Glomerular endothelial cell (primary cell): ENCODE results near the gene AMOT. TPM values are rescaled to one million over a fixed set of nuclear protein-coding genes. Genes with fewer than 3 reads are reported as not detected.

Source experiments
- DNase-seq: peaks from one replicate; pipeline ENCODE4 v3.0.0-alpha.2; 2011; ENCODE audit warnings: low read depth, low spot score; ENCODE audit errors: extremely low read depth
- total RNA-seq: library from RNA; depleted of rRNA; stranded (reverse); fragments of >200 nt; gene quantifications from 2 replicates; pipeline ENCODE4 v1.2.3, GENCODE V29; 2015

AMOT gene
- total RNA-seq, 1 donor from 2014 or later: 3.3 TPM

DNA sequence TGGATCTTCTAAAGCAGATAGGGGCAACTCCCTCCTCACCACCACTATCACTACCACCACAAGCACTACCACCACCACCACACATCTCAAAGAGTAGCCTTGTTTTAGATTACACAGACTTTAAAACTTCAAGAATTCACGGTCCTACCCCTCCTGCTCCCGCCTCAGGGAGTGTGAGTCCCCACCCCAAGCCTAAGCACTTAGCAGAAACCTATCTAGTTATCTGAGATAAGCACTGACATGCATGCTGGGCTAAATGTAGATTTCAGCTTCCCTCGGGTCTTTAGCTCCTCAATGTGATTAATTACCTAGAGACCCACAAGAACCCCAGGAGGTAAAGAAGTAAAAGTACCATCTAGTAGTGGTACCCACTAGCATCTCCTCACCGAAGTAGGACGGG lies 775 bp downstream of the AMOT start:
- no peak for DNase-seq

DNA sequence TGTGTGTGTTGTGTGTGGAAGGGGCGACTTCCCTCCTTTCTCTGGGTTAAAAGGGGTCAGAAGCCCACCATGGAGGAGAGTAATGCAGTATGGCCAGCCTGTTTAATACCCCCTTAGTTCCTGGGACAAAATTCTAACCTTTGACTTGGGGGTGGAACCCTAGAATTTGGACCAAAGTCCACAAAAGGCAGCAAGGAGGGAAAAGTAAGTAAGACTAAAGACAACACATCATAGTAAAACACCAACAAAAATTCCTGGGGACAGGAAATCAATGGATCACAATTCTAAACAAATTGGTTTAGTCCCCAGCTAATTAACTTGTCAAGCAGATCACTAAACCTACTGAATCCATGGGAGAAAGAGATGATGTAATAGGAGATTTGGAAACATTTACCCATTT lies 3.1 kb downstream of the AMOT start:
- DNase-seq: no peak

DNA sequence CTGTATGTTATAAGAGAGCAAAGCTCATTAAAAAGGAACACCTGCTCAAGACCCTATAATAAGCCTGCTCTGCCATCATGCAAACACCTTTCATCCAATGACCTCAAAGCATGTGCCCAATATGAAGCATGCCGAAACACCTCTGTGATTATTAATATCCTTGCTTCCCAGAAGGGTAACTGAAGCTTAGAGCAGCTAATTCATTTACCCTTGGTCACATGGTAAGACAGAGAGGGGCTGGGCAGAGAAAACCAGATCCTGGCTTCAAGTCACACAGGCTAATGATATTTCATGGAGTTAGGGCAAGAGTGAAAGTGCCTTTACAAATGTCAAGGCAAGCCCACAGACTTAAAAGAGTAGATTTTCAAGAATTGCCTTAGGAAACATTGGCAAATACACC lies 5.6 kb downstream of the AMOT start:
- no peak for DNase-seq

DNA sequence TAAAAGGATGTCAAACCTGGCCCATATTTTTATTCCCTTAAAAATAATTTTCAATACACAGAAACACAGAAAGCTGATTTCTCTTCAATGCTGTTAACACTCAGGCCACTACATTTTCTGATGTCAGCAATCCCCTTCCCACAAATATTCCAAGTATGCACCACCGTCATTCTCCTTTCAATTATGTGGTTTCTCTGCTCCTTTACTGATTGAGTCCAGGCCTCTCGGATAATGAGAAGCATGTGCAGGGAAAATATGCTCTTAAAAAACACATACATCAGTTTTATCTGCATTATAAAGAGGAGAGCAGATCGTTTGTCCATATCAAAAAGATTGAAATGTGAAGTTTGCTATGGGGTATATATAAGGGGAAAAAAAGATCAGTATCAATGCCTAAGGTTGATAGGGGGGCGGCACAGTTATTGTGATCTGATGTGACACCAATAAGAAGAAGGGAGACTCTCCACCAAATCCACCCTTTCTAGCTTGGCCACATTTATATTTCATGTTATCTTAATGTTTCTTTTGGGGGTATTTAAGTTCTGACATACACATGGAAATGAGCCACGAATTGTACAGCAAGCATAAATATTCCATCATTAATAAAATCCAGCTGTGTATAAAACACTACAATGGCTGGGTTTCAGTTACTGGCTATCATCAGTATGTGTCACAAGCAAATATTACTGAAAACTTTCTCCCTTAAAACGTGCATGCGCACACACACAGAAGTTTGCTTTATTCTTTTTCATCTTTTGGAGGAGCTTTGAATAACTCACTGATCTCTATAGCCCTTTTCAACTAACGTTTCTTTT lies 6.4 kb downstream of the AMOT start:
- no peak for DNase-seq

DNA sequence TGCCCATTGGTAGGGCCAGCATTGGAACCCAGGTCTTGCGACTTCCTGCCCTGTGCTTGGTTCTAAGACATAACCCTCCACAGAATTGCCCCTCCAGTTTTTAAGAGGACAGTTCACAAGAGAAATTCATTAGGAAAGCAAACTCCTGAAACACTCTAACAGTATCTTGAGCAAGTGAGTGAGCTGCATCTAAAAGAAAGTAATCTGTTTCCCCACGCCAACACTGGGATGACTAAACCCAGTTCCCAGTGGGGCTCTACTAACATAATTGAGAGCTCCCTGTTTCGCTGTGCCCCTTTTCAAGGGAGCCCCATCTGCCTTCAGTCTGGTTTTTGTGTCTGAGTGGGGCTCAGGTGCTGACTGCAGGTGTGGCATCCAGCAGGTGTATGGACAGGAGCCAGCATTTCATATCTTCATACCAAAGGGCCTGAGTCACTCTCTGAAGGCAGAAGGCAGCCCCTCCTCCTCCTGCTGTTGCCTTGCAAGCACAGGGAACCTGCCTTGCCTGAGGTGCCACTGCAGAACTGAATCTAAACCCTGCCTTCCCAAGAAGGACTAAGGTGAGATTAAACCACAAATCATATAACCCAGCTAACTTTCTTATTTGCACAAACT lies 8.0 kb downstream of the AMOT start:
- no peak for DNase-seq

DNA sequence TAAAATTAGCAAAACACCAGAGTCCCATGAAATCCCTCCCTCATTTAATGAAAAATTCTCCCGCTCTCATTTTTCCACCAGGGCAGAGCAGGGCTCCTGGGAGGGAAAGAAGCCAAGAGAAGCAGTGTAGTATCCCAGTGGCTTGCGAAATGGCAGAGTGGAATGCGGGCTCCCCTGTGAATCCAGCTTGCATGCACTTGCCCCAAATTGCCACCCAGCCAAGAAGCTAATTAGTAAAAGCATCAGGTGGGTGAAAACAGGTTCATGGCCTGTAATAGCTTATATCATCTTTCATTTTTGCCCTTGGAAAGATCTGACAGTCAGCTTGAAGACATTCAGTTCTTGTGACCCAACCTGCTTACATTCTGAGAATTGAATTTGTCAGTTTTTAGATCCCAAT lies 10.1 kb downstream of the AMOT start:
- DNase-seq: no peak

DNA sequence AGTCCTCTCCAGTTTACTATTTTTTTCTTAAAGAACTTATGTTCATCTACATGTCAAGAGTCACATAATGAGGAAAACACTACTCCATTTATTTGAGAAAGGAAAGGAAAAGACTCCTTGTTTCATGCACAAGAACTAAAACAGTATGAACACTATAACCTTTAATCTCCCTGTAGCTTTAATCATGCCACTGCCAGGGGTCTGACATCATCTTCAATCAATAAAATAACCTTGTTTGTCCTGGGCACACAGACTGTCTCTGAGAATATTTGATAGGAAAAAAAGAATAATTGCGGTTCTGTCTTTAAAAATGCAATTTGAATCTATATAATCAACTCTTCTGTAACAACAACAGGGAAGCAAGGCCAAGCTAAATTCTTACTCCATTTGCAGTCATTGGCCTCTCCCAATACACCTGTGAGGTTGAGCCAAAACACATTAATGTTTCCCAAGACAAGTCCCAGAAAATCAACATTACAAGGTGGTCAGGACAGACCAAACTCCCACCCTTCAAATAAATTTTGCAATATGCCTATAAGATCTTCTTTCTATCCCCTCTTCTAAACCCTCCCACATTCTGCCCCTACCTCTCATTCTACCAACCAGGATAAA lies 13.2 kb downstream of the AMOT start:
- no peak for DNase-seq

DNA sequence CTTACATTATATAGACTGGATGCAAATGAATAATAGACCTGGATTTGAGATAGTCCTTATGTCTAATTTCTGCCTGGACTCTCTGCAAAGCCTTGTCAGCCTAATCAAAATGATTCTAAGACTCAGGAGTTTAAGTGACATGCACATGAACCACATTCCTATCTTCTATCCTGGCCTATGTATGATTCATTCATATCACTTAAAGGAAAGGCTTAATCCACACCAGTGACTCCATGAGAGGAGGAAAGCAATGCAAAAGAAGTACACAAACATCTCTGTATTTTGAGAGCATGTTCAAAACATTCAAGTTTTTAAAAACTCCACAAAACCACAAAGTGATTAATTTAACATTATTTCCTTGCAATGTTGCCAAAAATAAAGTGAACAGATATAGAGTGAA lies 14.6 kb downstream of the AMOT start:
- DNase-seq: no peak

DNA sequence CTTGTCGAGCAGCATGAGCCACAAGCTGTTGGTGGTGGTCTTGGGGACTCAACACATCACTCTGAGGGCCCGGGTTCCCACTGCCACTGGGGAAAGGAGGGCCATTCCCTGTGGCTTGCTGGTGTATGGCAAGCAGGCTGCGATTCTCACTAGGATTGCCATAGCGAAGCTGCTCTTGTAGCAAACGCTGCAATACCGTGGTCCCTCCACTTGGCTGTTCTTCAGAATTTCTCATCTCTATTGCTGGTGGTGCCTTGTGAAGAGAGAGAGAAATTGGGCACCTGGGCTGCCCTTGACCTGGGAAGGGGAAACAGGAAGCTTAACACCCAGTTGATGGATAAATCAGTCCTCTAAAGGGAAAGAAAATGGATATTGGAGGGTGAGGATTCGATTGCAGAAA lies 17.7 kb downstream of the AMOT start:
- DNase-seq: no peak

DNA sequence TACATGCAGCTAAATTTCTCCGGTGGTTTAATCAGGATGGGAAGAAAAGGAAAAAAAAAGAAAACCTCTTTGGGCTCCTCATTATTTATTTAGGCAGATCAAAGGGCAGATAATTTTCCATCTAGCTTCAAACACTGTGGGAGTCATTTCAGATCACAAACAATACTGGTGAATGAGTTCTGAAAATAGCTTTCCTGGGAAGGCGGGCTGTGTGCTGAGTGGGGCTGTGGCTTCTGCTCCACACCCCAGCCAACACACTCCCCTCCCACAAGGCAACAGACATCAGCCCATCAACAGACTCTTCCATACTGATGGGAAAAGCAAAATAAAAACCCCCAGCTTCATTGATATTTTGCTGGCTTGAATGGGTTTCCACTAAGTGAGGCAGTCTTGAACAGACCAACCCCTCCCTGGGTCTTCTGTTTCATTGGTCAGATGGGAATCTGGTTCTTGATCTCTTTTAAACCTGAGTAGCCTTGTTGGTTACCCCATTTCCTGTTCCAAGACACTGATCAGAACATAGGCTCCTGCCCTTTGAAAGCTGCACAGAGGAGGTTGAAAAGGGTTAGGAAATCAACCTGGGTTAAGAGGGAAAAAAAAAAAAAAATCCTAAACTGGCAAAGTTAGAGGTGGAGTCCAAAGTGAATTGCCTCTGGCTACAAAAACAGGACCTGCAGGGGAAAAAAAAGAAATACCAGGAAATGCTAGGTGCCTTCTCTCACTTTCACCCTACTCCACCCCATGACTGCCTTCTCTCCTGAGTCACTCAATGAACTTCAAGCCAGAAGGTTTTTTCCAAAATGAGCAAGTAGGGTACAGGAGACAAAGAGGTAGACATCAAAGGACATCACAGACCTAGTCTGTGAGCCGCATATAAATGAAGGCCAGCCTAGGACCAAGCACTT lies 20.0 kb downstream of the AMOT start:
- DNase-seq: no peak

DNA sequence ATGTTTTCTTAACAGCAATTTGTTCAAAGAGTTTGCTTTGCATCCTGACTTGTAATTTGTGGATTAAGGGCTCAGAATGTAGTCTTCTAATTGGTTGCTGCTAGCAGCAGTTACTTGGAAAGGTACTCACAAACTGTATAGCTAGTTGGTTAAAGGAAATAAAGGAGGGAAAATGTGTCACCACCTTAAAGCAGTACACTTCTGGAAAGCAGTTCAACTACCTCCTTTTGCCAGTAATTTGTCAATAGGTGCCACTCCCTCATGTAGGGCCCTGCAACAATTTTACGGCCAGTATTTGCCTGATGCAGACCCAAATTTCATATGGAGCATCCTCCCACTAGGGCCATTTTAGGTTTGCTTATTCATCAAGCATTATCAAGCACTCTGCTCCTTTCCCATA lies 20.8 kb downstream of the AMOT start:
- DNase-seq: no peak

DNA sequence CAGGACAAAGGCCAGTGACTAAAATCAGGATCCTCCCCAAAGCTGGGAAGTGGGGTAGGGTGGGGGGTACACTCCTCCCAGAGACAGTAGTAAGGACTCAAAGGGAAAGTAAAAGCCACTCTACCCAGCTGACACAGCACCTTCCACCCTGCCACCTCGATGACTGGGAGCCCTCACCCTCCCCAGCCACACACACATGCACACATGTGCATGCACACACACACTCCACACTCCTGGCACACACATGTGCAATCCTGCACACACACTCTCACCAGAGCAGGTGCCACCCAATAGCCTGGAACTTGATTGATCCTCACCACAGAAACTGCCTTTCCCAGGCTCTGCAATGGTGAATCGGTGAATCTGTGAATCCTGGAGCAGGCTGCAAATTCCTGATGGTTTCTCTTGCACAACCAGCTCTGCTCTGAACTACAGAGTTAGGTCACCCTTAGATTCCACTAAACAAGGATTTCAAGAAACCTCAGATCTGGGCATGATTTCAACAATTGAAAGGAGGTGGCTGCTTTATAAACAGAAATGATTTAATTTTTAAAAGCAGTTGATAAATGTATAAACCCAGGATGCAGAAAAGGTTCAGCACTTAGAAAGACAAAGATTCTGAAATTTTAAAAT lies 21.5 kb downstream of the AMOT start:
- no peak for DNase-seq

DNA sequence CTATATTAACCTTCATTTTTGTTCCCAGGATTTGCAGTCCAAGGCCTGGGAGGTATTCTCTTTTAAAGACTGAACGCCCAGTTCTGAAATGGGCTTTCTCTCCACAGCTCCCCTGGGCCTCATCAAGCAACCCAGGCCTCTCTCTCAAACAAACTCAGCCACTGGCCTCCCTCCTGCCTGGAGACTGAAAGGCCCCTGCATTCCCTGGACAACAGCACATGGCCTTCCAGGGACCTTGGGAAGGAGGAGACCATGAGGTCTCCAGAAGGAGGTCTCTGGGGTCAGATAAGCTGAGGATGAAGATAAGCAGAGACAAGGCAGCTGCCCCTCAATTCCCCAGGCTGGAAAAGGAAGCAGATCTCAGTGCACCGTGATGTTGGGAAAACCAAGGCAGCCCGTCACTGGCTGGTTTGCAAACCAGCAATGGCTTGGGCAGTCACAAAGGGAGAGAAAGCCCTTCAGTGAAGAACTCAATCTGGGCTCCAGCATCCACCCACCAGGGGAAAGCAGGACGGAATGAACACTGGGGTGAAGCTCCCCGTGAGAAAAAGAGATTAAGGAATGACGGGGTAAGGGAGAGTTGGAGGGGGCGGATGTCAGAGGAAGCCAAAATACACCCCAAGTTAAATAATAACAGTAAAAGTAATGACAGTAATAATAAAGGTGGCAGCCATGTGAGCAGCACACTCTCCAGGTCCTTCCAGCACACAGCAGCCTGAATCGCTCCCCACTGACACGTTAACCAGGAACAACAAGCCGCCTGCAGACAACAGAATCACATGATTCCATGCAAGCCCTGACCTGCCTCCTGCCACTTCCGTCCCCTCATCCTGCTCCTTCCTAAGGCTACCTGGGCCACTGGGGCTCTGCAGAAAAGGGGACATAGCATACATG lies 22.3 kb downstream of the AMOT start:
- DNase-seq: no peak

DNA sequence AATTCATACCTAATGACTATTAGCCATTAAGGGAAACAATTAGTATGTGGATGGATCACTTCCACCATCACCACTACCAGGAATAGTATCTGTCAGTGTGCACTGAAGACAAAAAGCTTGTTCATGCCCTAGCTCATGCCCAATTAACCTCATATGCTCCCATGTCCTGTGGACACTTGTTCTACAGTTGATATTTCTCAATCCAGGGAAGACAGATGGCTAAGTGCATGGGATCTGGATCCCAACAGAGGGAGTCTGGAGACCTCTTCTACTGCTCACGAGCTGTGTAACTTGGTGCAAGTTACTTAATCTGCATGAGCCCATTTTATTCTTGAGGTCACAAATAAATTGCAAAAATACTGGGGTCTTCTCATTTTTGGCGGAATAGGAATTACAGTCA lies 23.7 kb downstream of the AMOT start:
- DNase-seq: no peak

DNA sequence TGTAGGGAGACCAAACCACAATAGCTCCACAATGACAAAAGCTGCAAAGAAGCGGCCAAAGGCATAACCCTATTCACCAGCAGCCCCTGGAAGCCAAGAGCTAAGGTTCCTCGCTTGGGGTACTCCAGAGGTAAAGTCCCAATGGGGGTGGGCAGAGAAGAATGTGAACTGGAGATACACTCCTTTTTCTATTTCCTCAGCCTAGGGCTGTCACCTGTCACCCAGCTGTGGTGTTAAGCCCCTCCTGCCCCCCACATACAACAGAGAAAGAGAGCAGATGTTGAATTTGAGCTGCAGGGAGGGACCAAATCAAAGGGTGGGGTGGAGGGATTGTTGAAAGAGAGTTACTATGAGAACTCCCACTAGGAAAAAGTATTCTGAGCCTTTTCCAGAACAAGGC lies 26.1 kb downstream of the AMOT start:
- no peak for DNase-seq

DNA sequence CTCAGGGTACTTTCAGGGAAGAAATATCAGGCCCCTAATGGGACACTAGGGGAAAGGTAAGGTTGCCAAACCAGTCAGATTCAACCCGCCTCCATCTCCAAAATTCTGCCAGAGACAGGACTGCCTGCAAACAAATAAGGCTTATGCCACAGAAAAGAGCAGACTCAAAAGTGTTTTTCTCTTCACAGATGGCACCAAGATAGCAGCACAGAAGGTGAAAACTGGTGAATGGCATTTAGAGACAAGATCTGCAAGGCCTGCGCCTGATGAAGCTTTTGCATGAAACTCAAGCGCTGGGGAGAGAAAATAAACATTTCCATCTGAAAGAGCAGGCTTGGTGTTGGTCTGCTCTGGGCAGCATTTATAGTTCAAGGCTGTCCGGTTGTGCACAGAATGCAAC lies 27.9 kb downstream of the AMOT start:
- DNase-seq: no peak

DNA sequence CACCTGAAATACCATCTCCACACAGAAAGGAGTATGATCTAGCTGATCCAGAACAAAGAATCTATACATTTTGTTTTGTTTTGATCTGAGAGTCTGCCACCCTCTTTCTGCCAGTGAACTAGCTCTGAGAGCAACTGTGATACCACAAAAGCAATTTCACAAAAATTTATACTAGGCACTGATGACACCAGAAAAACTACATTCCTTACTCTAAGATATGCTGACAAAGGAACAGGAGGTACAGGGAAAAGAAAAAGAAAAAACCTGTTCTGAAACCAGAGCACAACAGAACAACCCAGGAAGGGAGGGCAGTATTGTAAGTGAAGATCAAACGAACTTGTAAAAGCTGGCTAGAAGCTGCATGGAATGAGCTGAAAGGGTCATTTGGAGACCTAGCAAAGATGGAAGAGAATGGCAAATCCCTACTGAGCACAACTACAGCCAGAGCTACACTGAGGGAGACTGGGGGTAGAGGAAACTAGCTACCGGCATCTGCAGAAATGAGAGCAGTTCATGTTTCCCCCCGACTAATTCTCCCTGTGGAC lies 31.9 kb downstream of the AMOT start:
- DNase-seq: no peak

DNA sequence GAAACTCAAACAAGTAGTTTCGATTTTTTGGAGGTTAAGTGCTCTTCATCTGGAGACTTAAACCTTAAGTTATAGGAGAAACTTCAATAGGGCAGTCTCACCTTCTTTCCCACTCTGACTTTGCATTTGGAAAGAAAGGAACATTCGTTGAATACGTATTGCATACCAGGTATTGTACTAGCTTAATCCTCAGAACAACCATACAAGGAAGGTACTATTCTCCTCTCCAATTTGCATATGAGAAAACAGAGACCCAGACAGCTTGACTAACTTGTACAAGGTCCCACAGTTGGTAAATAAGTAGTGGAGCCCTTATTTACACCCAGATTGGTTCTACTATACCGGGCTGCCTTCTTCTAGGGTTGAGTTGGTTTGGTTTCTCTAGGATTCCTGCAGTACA lies 32.6 kb downstream of the AMOT start:
- DNase-seq: no peak

DNA sequence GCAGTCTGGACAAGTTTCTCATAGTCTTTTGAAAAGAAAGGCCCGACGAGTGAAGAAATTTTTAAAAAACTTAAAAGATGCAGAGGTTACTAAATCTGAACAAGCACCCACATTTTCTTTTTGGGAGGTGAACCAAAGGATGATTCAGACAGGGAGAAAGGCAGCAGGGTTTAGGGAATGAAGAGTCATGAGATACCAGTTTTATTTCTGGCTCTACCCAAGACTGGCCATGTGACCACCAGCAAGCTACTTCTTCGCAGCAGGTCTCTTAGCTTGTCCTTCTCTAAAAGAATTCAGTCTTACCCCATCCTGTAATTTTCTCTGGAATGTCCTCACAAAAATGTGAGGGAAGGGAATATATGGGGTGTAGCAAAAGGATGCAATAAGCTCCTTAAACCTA lies 37.6 kb downstream of the AMOT start:
- no peak for DNase-seq
